ENCODE data around the gene NIPAL3. TPM values are rescaled to one million over a fixed set of nuclear protein-coding genes. Genes with fewer than 3 reads are reported as not detected.
"Not testable (repeated sequence)": the region's sequence is repeated elsewhere in the genome, so short reads cannot be mapped to it uniquely, and the experiment has no call there.

NIPAL3 gene
- total RNA-seq, 2 experiments from 2014 or later: 58.1 to 59.2 TPM

GRCh38 chr1:24487455-24487854 is 71.9 kb downstream of the NIPAL3 start:
- Mint-ChIP-seq H3K4me1 (ENCODE audit: low read depth) (peaks cover 84% of the 10 kb centered on the region), H3K9me3 (peaks cover 5% of the 10 kb centered on the region), H3K4me3 (peak overlapping the region; percentile 62), H3K27me3 (ENCODE audit: low read depth) (no peaks in the 10 kb centered on the region), H3K27ac (peak overlapping the region; percentile 92), H3K36me3 (ENCODE audit: low read depth) (peaks cover 8% of the 10 kb centered on the region)
- intact Hi-C loops (cut with micrococcal nuclease): loop anchor here (10.0 kb wide), 2 partner anchors 477 to 547 kb away; no protein-coding TSS in a partner anchor
- CTCF ChIA-PET: interaction anchor here (1.2 to 1.5 kb wide), 3 partner anchors 11 to 297 kb away, joined by 3 to 9 read pairs (median 4); no protein-coding TSS in a partner anchor
- DNase-seq: no peak

- H3K9me3 Mint-ChIP-seq; H3K27me3 Mint-ChIP-seq (ENCODE audit: low read depth); H3K36me3 Mint-ChIP-seq (ENCODE audit: low read depth): not testable (repeated sequence)
- CTCF ChIA-PET: interaction anchor here (0.6 to 1.9 kb wide), 9 partner anchors 10 to 99 kb away, joined by 3 to 9 read pairs (median 4); partner anchors contain the start of gene NIPAL3
- Mint-ChIP-seq H3K4me3 (peak overlapping the region; percentile 62), H3K27ac (peak overlapping the region; percentile 92), H3K4me1 (ENCODE audit: low read depth) (peaks cover 84% of the 10 kb centered on the region)
- intact Hi-C loops (cut with micrococcal nuclease): loop anchor here (1.0 to 10.0 kb wide), 7 partner anchors 13 to 547 kb away; partner anchors contain the start of genes NIPAL3 and SRRM1
- peak; percentile 91 for DNase-seq
Measured at GRCh38 chr1:24488159-24488558, 72.6 kb downstream of the NIPAL3 start.

GRCh38 chr1:24489674-24490073 is 74.1 kb downstream of the NIPAL3 start:
- Mint-ChIP-seq H3K27me3 (ENCODE audit: low read depth) (no peaks in the 10 kb centered on the region), H3K4me3 (no peak overlapping the region), H3K27ac (peak overlapping the region; percentile 92), H3K9me3 (peaks cover 3% of the 10 kb centered on the region), H3K4me1 (ENCODE audit: low read depth) (peaks cover 69% of the 10 kb centered on the region), H3K36me3 (ENCODE audit: low read depth) (peaks cover 3% of the 10 kb centered on the region)
- DNase-seq: no peak
- CTCF ChIA-PET: interaction anchor here (1.9 kb wide), 1 partner anchor 14 kb away, joined by 6 read pairs; no protein-coding TSS in a partner anchor
- intact Hi-C loops (cut with micrococcal nuclease): loop anchor here (2.0 to 10.0 kb wide), 3 partner anchors 153 to 545 kb away; partner anchors contain the start of gene SRRM1

GRCh38 chr1:24490101-24490781 is 74.6 kb downstream of the NIPAL3 start:
- no peak for DNase-seq
- no peaks in the 10 kb centered on the region for H3K27me3 Mint-ChIP-seq (ENCODE audit: low read depth)

GRCh38 chr1:24491577-24492360 is 76.2 kb downstream of the NIPAL3 start:
- no peak overlapping the region for H3K4me3 Mint-ChIP-seq
- DNase-seq: no peak
- no peak overlapping the region for H3K27ac Mint-ChIP-seq
- H3K4me1 Mint-ChIP-seq (ENCODE audit: low read depth): peaks cover 50% of the 10 kb centered on the region
- H3K27me3 Mint-ChIP-seq (ENCODE audit: low read depth): no peaks in the 10 kb centered on the region
- H3K9me3 Mint-ChIP-seq: peaks cover 3% of the 10 kb centered on the region
- intact Hi-C loops (cut with micrococcal nuclease): no loop called here
- CTCF ChIA-PET: interaction anchor here (0.6 to 3.3 kb wide), 7 partner anchors 10 to 82 kb away, joined by 3 to 19 read pairs (median 5); partner anchors contain the start of genes NIPAL3 and RCAN3
- peaks cover 1% of the 10 kb centered on the region for H3K36me3 Mint-ChIP-seq (ENCODE audit: low read depth)

More at GRCh38 chr1:24490101-24490781, 74.6 kb downstream of the NIPAL3 start:
- CTCF ChIA-PET: interaction anchor here (1.0 to 3.3 kb wide), 3 partner anchors 11 to 96 kb away, joined by 3 to 19 read pairs (median 5); partner anchors contain the start of gene RCAN3
- Mint-ChIP-seq H3K9me3 (peaks cover 3% of the 10 kb centered on the region), H3K4me1 (ENCODE audit: low read depth) (peaks cover 64% of the 10 kb centered on the region), H3K27ac (no peak overlapping the region), H3K4me3 (no peak overlapping the region), H3K36me3 (ENCODE audit: low read depth) (peaks cover 3% of the 10 kb centered on the region)
- intact Hi-C loops (cut with micrococcal nuclease): no loop called here

GRCh38 chr1:24492935-24493334 is 77.3 kb downstream of the NIPAL3 start:
- H3K9me3 Mint-ChIP-seq; H3K27me3 Mint-ChIP-seq (ENCODE audit: low read depth); H3K36me3 Mint-ChIP-seq (ENCODE audit: low read depth); H3K27ac Mint-ChIP-seq; intact Hi-C loops (cut with micrococcal nuclease); DNase-seq; H3K4me3 Mint-ChIP-seq: not testable (repeated sequence)
- peaks cover 45% of the 10 kb centered on the region for H3K4me1 Mint-ChIP-seq (ENCODE audit: low read depth)
- CTCF ChIA-PET: interaction anchor here (0.5 to 3.3 kb wide), 7 partner anchors 9 to 802 kb away, joined by 3 to 19 read pairs (median 3); partner anchors contain the start of genes NIPAL3, RCAN3 and RPL11

- CTCF ChIA-PET: interaction anchor here (0.6 to 2.3 kb wide), 3 partner anchors 12 to 802 kb away, joined by 3 to 15 read pairs (median 3); partner anchors contain the start of gene RPL11
- Mint-ChIP-seq H3K9me3 (peaks cover 3% of the 10 kb centered on the region), H3K27ac (no peak overlapping the region), H3K4me3 (no peak overlapping the region), H3K27me3 (ENCODE audit: low read depth) (no peaks in the 10 kb centered on the region), H3K4me1 (ENCODE audit: low read depth) (peaks cover 37% of the 10 kb centered on the region), H3K36me3 (ENCODE audit: low read depth) (peaks cover 1% of the 10 kb centered on the region)
- intact Hi-C loops (cut with micrococcal nuclease): no loop called here
- no peak for DNase-seq
Measured at GRCh38 chr1:24493785-24494184, 78.2 kb downstream of the NIPAL3 start.

- Mint-ChIP-seq H3K27ac (no peak overlapping the region), H3K4me1 (ENCODE audit: low read depth) (peaks cover 36% of the 10 kb centered on the region), H3K27me3 (ENCODE audit: low read depth) (no peaks in the 10 kb centered on the region), H3K4me3 (no peak overlapping the region), H3K36me3 (ENCODE audit: low read depth) (peaks cover 3% of the 10 kb centered on the region), H3K9me3 (no peaks in the 10 kb centered on the region)
- intact Hi-C loops (cut with micrococcal nuclease): no loop called here
- CTCF ChIA-PET: interaction anchor here (0.9 to 1.1 kb wide), 2 partner anchors 10 kb away, joined by 3 to 4 read pairs; no protein-coding TSS in a partner anchor
- DNase-seq: no peak
Measured at GRCh38 chr1:24498589-24498988, 83.0 kb downstream of the NIPAL3 start.

- H3K9me3 Mint-ChIP-seq: no peaks in the 10 kb centered on the region
- no peak for DNase-seq
- H3K4me1 Mint-ChIP-seq (ENCODE audit: low read depth): peaks cover 36% of the 10 kb centered on the region
- intact Hi-C loops (cut with micrococcal nuclease): loop anchor here (1.0 to 10.0 kb wide), 4 partner anchors 12 to 536 kb away; partner anchors contain the start of gene SRRM1
- peaks cover 11% of the 10 kb centered on the region for H3K36me3 Mint-ChIP-seq (ENCODE audit: low read depth)
- peak overlapping the region; percentile 93 for H3K27ac Mint-ChIP-seq
- no peaks in the 10 kb centered on the region for H3K27me3 Mint-ChIP-seq (ENCODE audit: low read depth)
- CTCF ChIA-PET: interaction anchor here (0.6 to 3.1 kb wide), 2 partner anchors 9 to 16 kb away, joined by 5 to 19 read pairs; no protein-coding TSS in a partner anchor
- no peak overlapping the region for H3K4me3 Mint-ChIP-seq
Measured at GRCh38 chr1:24500448-24501048, 84.9 kb downstream of the NIPAL3 start.

- CTCF ChIA-PET: interaction anchor here (0.6 to 3.7 kb wide), 8 partner anchors 10 to 86 kb away, joined by 3 to 19 read pairs (median 4); partner anchors contain the start of gene NIPAL3
- peaks cover 43% of the 10 kb centered on the region for H3K4me1 Mint-ChIP-seq (ENCODE audit: low read depth)
- peak overlapping the region; percentile 82 for H3K4me3 Mint-ChIP-seq
Measured at GRCh38 chr1:24501371-24502064, 85.9 kb downstream of the NIPAL3 start.

More at GRCh38 chr1:24501371-24502064, 85.9 kb downstream of the NIPAL3 start:
- no peaks in the 10 kb centered on the region for H3K9me3 Mint-ChIP-seq
- DNase-seq: peak; percentile 70
- intact Hi-C loops (cut with micrococcal nuclease): loop anchor here (1.0 to 10.0 kb wide), 4 partner anchors 13 to 537 kb away; partner anchors contain the start of gene SRRM1
- peak overlapping the region; percentile 93 for H3K27ac Mint-ChIP-seq
- H3K27me3 Mint-ChIP-seq (ENCODE audit: low read depth): no peaks in the 10 kb centered on the region
- H3K36me3 Mint-ChIP-seq (ENCODE audit: low read depth): peaks cover 11% of the 10 kb centered on the region

Data from activated naive CD4-positive, alpha-beta T cell treated with anti-CD3 and anti-CD28 coated beads for 36 hours (primary cell).